Thoracic aorta (tissue), 2 donors: ENCODE results near the gene EEIG2. TPM values are rescaled to one million over a fixed set of nuclear protein-coding genes. Genes with fewer than 3 reads are reported as not detected.

Experiments used
- ATAC-seq: fragments of 150-250 bp; one replicate; pipeline ENCODE4 v1.8.0; 2017; ENCODE audit warnings: low read depth; ENCODE audit not compliant: insufficient number of reproducible peaks, low FRiP score
- DNase-seq: peaks from one replicate; pipeline ENCODE4 v3.0.0-alpha.2; 2020; ENCODE audit warnings: low spot score
- H3K27ac ChIP-seq, 2 donors: fragments of 200-600 bp; sonication (generic); 1 replicate in 1 of 2; 2 replicates in 1 of 2; pipeline ENCODE4 v1.5.1; 2016; ENCODE audit warnings: mild to moderate bottlenecking in 2 of 2, moderate library complexity in 2 of 2
- H3K27me3 ChIP-seq: fragments of 200-600 bp; sonication (generic); replicated peaks from 2 replicates; pipeline ENCODE4 v1.6.0; 2016; ENCODE audit warnings: mild to moderate bottlenecking; ENCODE audit not compliant: insufficient read depth
- H3K36me3 ChIP-seq: fragments of 200-600 bp; sonication (generic); one replicate; pipeline ENCODE4 v1.5.1; 2016
- H3K4me1 ChIP-seq, 2 donors: fragments of 200-600 bp; sonication (generic); 1 replicate in 1 of 2; 2 replicates in 1 of 2; pipeline versions ENCODE4 v1.5.1 to v1.6.0; 2016; ENCODE audit warnings: low read depth in 2 of 2, mild to moderate bottlenecking in 1 of 2; ENCODE audit not compliant: control insufficient read depth in 1 of 2
- H3K4me3 ChIP-seq: fragments of 200-600 bp; sonication (generic); 2 replicates; pipeline ENCODE4 v1.5.1; 2016; ENCODE audit warnings: mild to moderate bottlenecking
- H3K9me3 ChIP-seq: fragments of 200-600 bp; sonication (generic); 2 replicates; pipeline ENCODE4 v1.5.1; 2016
- total RNA-seq, 2 donors: library from RNA; depleted of rRNA; stranded (reverse); fragments of >200 nt; gene quantifications; one replicate each; pipeline versions ENCODE4 v1.1.0 to v1.2.3, GENCODE V29; 2016
- TF ChIP-seq, protein P1 (sequence below): fragments of 200-600 bp; sonication (generic); IDR thresholded peaks from one replicate; pipeline ENCODE4 v1.5.1; 2019; ENCODE audit warnings: antibody characterized with exemption

The EEIG2 gene
- total RNA-seq, 2 donors from 2014 or later: 13.5 to 15.0 TPM

DNA sequence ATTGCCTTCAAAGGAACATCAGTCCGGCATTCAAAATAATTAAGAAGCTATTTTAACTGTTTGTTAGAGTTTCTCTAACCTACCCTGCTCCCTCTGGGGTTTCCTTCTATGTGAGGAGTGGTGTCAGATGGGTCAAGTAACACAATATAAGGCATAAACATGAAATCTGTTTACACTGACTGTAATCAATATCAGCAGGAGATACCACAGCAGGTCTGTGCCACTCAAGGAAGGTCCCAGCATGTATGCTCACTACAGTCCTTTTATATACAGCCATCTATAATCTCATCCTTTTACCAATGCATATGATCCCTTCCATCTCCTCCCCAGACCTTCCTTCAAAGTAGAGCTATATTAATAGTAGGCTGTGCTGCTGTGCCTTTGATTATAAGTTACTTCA, 25.4 kb downstream of the EEIG2 start:
- TF ChIP-seq, protein P1, sequence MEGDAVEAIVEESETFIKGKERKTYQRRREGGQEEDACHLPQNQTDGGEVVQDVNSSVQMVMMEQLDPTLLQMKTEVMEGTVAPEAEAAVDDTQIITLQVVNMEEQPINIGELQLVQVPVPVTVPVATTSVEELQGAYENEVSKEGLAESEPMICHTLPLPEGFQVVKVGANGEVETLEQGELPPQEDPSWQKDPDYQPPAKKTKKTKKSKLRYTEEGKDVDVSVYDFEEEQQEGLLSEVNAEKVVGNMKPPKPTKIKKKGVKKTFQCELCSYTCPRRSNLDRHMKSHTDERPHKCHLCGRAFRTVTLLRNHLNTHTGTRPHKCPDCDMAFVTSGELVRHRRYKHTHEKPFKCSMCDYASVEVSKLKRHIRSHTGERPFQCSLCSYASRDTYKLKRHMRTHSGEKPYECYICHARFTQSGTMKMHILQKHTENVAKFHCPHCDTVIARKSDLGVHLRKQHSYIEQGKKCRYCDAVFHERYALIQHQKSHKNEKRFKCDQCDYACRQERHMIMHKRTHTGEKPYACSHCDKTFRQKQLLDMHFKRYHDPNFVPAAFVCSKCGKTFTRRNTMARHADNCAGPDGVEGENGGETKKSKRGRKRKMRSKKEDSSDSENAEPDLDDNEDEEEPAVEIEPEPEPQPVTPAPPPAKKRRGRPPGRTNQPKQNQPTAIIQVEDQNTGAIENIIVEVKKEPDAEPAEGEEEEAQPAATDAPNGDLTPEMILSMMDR: no peak
- no peak overlapping the region for H3K4me3 ChIP-seq
- DNase-seq (no peak), ATAC-seq (no peak)
- no peaks in the 10 kb centered on the region for H3K27me3 ChIP-seq
- H3K9me3 ChIP-seq: peaks cover 7% of the 10 kb centered on the region
- H3K27ac ChIP-seq: peak overlapping the region in 1 of 2 donors; percentile 32
- H3K4me1 ChIP-seq: peaks cover 32 to 40% of the 10 kb centered on the region in 2 donors
- H3K36me3 ChIP-seq: no peaks in the 10 kb centered on the region

DNA sequence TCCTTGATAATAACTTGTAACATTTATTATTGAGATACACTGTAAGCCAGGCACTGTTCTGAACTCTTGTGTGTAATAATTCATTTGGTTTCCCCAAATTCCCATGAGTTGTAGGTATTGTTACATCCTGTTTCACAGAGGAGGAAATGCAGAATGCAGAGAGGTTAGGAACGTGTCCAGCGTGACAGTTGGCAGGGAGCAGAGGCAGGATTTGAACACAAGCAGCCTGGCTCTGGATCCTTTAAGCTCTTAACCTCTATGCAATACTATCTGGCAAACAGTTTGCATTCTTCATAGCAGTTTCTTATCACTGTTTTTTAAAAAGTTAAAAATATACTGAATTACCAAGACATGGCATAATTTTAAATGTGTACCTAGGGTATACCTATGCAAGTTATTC, 30.5 kb downstream of the EEIG2 start:
- Histone ChIP-seq H3K27me3 (no peaks in the 10 kb centered on the region), H3K36me3 (no peaks in the 10 kb centered on the region), H3K4me1 (peaks cover 32 to 50% of the 10 kb centered on the region in 2 donors), H3K4me3 (peak overlapping the region; percentile 44), H3K9me3 (no peaks in the 10 kb centered on the region), H3K27ac (peak overlapping the region; percentile 64 to 84)
- DNase-seq (no peak), ATAC-seq (peak; percentile 22)
- TF ChIP-seq, protein P1: no peak

DNA sequence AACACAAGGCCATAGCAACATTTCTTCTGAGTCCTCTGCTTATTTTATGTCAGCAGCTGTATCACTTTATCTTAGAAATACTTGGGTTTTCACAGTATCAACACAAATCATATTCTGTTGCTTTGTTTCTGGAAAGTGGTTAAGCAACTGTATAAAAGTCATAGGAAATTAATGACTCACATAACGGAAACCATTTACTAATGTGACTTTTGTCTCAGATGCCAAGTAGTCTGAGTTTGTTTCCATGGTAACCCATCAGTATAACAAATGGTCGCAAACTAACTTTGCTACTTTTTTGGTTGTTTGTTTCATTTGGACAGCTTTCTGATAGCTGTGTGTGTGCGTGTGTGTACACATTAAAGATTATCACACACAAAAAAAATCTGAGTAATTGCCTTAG, 31.1 kb downstream of the EEIG2 start:
- ATAC-seq (peak; percentile 90), DNase-seq (no peak)
- no peaks in the 10 kb centered on the region for H3K36me3 ChIP-seq
- no peaks in the 10 kb centered on the region for H3K27me3 ChIP-seq
- H3K4me3 ChIP-seq: peak overlapping the region; percentile 44
- H3K9me3 ChIP-seq: no peaks in the 10 kb centered on the region
- peaks cover 31 to 49% of the 10 kb centered on the region in 2 donors for H3K4me1 ChIP-seq
- TF ChIP-seq, protein P1: no peak
- peak overlapping the region; percentile 77 to 84 for H3K27ac ChIP-seq

DNA sequence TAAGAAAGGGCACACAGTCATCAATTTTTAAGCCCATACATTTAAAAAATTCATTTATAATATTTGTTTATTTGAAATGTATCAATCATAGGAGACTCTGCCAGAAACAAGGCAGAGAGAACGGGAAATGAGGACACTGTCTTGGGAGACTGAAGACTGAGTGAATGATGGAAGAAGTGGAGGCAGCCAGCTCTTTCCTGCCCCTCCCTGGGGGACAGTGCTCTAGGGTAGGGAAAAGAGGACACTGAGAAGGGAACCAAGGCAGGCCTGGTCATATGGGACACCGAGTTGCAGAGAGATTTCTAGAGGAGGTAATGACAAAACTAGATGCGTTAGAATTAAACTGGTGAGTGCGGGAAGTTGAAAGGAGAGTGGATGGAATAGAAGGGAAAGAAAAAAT, 31.6 kb downstream of the EEIG2 start:
- H3K27ac ChIP-seq: peak overlapping the region; percentile 77 to 84

DNA sequence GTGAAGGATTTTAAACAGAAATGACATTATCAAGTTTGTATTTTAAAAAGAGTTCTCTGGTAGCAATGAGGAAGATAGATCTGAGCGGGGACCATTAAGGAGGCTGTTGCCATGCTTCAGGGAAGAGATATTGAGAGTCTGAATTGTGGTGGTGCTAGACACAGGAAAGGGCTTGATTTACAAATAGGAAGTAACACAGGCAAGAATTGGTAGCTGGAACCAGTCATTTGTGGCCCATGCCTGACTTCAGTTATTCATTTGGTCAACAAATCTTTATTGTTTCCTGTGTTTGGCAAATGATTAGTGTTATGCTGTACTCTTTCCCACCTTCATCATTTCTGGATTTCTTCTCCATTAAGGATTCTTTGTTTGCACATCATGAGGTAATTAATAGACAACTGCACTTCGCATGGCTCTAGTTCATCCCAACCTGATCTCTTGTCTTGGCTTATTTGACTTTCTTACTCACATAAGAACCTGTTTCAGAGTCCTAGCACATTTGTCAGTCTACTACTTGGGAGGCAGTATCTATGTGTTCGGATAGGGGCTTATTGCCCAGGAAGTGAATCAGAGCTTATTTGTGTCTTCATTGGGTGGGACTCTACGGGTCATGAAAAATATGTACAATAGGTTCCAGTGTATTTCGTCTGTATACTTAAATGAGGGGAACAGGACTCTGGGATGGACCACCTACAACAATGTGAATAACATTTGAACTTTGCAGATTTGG, 32.3 kb downstream of the EEIG2 start:
- Histone ChIP-seq H3K27me3 (no peaks in the 10 kb centered on the region), H3K4me3 (no peak overlapping the region), H3K4me1 (peaks cover 33 to 51% of the 10 kb centered on the region in 2 donors), H3K36me3 (no peaks in the 10 kb centered on the region), H3K9me3 (no peaks in the 10 kb centered on the region), H3K27ac (peak overlapping the region; percentile 77 to 84)
- no peak for ATAC-seq
- TF ChIP-seq, protein P1: no peak
- no peak for DNase-seq

More for the DNA sequence above, 31.6 kb downstream of the EEIG2 start:
- H3K27me3 ChIP-seq: no peaks in the 10 kb centered on the region
- no peaks in the 10 kb centered on the region for H3K36me3 ChIP-seq
- H3K9me3 ChIP-seq: no peaks in the 10 kb centered on the region
- DNase-seq (no peak), ATAC-seq (no peak)
- peak overlapping the region; percentile 24 for H3K4me3 ChIP-seq
- peaks cover 33 to 50% of the 10 kb centered on the region in 2 donors for H3K4me1 ChIP-seq
- TF ChIP-seq, protein P1: no peak
